HG02981 (cell line): Measurements from ENCODE around the gene POMGNT1.

Experiments used
- ATAC-seq: cut with Tn5 transposase; IDR thresholded peaks from one replicate; pipeline ENCODE4 v1.9.1; 2021; ENCODE audit warnings: mild to moderate bottlenecking, moderate library complexity; ENCODE audit not compliant: unreplicated experiment

The POMGNT1 gene

GRCh38 chr1:46211051-46211450 lies 12.8 kb upstream of the POMGNT1 start:
- ATAC-seq, result no peak

DNA sequence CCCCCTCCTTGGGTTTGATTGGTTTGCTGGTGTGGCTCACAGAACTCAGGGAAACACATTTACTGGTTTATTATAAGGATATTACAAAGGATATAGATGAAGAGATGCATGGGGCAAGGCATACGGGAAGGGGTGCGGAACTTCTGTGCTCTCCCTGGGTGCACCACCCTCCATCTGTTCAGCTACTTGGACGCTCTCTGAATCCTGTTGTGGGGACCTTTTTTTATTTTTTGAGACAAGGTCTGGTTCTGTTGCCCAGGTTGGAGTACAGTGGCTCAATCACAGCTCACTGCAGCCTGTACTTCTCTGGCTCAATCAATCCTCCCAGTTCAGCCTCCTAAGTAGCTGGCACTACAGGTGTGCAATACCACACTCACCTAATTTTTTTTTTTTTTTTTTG lies 12.3 kb upstream of the POMGNT1 start:
- ATAC-seq, result no peak

DNA sequence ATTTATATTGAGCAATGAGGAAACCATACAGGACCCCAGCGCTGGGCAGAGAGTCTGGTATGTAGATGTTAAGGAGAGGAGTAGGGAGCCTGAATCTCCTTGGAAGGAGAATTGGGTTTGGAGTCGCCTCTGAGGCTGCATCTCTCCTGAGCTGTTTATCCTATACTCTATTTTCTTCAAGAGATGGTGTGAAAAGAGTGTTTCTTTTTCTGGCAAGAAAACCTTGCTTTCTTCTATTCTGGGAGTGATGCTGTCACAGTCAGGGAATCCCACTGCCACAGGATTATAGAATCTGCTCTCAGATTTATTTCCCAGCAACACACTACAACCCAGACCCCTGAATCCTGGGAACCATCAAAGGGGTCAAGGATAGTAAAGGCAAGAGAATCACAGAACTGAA lies 8.2 kb upstream of the POMGNT1 start:
- no peak for ATAC-seq

DNA sequence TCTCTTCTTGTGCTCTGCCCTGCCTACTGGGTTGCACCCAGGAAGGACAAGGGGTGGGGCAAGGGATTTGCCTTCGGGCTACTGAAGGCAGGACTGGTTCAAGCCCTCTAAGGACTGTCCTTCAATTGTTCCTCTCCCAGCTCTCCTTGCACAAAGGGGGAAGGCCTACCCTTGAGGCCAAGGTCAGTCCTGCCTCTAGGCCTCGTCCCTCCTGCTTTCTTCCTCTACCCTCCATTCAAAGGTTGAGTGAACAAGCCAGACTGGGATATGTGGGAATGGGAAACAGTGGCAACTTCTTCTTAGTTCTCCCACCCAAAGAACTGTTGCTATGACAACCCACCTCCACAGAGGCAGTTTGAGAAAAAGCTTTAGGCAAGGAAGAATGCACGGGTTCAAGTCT lies 7.6 kb upstream of the POMGNT1 start:
- no peak for ATAC-seq

DNA sequence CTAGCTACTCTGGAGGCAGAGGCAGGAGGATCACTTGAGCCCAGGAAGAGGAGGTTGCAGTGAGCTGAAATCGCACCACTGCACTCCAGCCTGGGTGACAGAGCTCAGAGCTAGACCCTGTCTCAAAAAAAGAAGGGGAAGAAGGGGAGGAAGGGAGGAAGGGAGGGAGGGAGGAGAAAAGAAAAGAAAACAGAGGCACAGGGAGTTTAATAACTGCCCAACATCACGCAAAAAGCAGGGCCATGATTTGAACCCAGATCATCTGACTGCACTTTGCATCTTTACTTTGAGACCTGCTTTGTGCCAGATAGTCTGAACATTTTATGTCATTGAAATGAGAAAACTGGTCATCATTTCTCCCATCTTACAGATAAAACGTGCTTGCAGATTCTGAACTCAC lies 6.9 kb upstream of the POMGNT1 start:
- no peak for ATAC-seq

- no peak for ATAC-seq
Measured at GRCh38 chr1:46204406-46204742, 6.1 kb upstream of the POMGNT1 start.

- ATAC-seq, result no peak
Measured at GRCh38 chr1:46203738-46204405, 5.6 kb upstream of the POMGNT1 start.

DNA sequence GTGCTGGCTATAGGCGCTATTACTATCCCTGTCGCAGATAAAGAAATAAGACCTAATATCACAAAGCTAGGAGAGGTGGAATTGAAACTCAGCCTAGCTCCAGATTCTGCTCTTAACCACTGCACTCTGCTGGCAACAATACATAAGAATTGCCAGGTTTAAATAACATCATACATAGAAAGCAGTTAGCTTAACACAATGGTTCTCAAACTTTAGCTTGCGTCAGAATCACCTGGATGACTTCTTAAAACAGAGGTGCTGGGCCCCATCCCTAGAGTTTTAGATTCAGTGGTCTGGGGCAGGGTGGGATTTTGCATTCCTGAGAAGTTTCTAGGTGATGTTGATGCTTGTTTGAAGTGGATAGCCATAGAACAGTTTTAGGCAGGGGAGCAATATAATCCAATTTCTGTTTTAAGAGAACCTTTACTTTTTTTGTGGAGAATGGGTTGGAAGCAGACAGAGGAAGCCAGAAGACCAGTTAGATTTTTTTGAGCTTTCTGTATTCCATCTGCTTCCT lies 1.1 kb upstream of the POMGNT1 start:
- ATAC-seq, result no peak

DNA sequence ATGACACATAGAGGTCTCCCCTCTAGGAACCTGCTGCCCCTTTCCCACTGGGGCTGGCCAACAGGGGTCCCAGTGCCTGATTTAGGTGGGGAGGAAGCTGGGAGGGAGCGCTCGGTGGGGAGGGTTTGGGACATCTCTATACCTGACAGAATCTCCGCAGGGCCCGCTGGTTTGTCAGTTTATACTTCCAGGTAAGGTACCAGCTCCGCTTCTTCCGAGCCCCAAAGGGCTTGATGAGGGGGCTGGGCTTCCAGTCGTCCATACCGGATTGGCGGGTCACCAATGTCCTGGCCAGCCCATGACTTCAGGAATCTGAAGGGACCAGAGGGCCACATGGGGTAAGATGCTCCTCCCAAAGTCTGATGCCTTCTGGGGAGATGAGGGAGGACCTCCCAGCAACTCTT lies 672 bp downstream of the POMGNT1 start:
- no peak for ATAC-seq

DNA sequence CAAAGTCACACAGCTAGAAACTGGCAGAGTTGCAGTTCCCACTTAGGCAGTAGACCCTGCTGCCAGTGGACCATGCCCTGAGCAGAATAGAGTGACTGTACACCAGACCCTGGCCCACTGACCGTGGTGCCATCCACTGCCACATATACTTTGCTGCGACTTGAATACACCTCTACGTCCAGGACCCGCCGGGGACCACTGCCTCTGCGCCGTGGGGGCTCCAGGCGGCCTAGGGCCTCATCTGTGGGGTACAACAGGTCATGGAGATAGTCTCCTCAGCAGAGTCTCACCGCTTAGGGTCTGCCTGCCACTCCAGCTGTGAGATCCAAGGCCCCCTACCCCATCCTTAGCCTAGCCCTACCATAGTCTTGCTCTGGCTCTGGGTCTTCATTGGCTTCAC lies 1.6 kb downstream of the POMGNT1 start:
- ATAC-seq, result no peak

DNA sequence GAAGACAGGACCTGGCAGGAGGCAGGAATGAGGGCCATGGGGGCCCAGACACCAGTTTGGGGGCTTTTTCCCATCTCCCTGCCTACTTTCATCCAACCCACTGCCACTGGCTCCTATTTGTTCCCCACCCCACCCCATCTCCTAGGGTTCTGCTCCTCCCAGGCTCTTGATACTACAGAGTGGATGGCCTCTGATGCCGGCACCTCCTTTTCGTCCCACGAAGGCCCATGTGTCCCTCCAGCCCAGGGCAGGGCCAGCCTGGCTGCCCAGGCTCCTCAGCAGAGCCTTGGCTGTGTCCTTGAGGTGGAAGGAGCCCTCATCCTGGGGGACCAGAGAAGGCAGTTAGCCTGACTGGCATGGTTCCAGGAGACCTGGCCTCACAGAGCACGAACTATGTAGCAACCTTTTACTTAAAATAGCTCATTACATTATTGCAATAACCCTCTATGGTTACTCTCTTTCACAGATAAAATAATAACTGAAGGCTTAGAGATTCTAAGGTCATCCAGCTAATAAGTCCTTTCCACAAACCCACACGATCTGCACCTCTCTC lies 3.5 kb downstream of the POMGNT1 start:
- no peak for ATAC-seq

GRCh38 chr1:46193984-46194570 lies 4.2 kb downstream of the POMGNT1 start:
- ATAC-seq, result no peak

GRCh38 chr1:46193285-46193684 lies 4.9 kb downstream of the POMGNT1 start:
- no peak for ATAC-seq

GRCh38 chr1:46192171-46192570 lies 6.1 kb downstream of the POMGNT1 start:
- ATAC-seq, result no peak

GRCh38 chr1:46191033-46191701 lies 7.1 kb downstream of the POMGNT1 start:
- ATAC-seq, result no peak

GRCh38 chr1:46190539-46190938 lies 7.7 kb downstream of the POMGNT1 start:
- ATAC-seq, result no peak

DNA sequence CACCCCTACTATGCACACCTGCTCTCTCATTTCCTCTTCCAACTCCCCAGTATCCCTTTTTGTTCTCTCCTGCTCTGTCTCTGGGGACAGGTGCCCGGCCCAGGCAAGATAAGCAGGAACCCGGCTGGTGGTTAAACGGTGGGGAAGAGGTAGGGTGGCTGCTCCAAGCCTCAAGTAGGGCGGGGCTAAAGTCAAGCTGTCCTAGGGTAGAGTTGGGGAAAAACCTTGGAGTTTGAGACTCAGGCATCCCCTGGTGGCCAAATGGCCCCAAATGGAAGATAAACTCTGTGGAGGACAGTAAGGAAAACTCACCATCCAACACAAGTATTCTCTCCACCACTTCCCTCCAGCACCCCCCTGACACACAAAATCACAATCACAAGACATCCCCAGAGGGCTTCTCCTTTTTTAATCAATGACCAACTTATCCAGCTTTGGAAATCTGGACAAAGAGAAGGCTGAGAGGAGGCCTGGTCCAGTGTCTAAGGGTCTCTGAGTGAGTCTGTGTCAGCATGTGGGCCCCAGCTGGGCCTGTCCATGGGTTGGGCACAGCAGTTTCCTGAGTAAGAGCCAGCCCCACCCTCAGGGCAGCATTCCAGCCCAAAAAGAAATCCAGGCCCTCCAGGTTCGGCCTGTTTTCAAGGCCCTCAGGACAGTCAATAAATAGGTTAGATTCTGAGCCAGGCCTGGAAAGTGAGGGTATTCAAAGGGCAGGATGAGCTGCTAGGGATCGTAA lies 9.8 kb downstream of the POMGNT1 start:
- no peak for ATAC-seq

GRCh38 chr1:46187106-46187869 lies 10.9 kb downstream of the POMGNT1 start:
- ATAC-seq, result no peak

- no peak for ATAC-seq
Measured at GRCh38 chr1:46186076-46186475, 12.2 kb downstream of the POMGNT1 start.

DNA sequence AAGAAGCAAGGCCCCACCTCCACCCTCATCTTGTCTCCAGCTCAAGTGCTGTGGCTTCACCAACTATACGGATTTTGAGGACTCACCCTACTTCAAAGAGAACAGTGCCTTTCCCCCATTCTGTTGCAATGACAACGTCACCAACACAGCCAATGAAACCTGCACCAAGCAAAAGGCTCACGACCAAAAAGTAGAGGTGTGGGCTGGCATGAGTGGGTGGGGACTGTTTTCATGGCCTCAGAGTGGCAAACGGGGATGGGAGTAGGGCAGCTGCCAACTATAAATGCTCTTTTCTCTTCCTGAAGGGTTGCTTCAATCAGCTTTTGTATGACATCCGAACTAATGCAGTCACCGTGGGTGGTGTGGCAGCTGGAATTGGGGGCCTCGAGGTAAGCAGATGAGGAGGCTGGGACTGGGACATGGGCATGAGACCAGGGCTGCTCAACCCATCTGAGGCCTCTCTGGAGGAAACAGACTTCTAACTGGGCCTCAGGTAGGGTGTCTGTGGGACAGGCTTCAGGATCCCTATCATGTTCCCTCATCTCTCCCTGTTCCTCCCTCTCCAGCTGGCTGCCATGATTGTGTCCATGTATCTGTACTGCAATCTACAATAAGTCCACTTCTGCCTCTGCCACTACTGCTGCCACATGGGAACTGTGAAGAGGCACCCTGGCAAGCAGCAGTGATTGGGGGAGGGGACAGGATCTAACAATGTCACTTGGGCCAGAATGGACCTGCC lies 13.1 kb downstream of the POMGNT1 start:
- ATAC-seq, result no peak
